ENCODE data around the gene EIF5A.

Gene EIF5A

GRCh38 chr17:7323731-7324437 lies 16.5 kb downstream of the EIF5A start:
- peak; percentile 84 for TF ChIP-seq CTCF (IDR thresholded peaks at IDR 0.05)
- H3K4me1 ChIP-seq (ENCODE audit: control insufficient read depth in 1 of 2, insufficient read depth in 1 of 2, low read depth in 1 of 2, low read length in 1 of 2), result peaks cover 7 to 10% of the 10 kb centered on the region in 2 experiments
- H3K27me3 ChIP-seq, result no peaks in the 10 kb centered on the region
- H3K9me3 ChIP-seq, result no peaks in the 10 kb centered on the region
- peaks cover 51% of the 10 kb centered on the region for H3K36me3 ChIP-seq
- no peak overlapping the region for H3K4me3 ChIP-seq (ENCODE audit: low read depth in 1 of 2, low read length in 1 of 2)
- H3K27ac ChIP-seq, result no peak overlapping the region

- no peak overlapping the region for H3K4me3 ChIP-seq (ENCODE audit: low read depth in 1 of 2, low read length in 1 of 2)
- H3K9me3 ChIP-seq, result no peaks in the 10 kb centered on the region
- peaks cover 8 to 13% of the 10 kb centered on the region in 2 experiments for H3K4me1 ChIP-seq (ENCODE audit: control insufficient read depth in 1 of 2, insufficient read depth in 1 of 2, low read depth in 1 of 2, low read length in 1 of 2)
- H3K36me3 ChIP-seq, result peaks cover 49% of the 10 kb centered on the region
- no peaks in the 10 kb centered on the region for H3K27me3 ChIP-seq
- no peak for TF ChIP-seq CTCF (IDR thresholded peaks at IDR 0.05)
- no peak overlapping the region for H3K27ac ChIP-seq
Measured at GRCh38 chr17:7324438-7324779, 17.0 kb downstream of the EIF5A start.

GRCh38 chr17:7325031-7325528 lies 17.7 kb downstream of the EIF5A start:
- Histone ChIP-seq H3K36me3 (peaks cover 48% of the 10 kb centered on the region), H3K27me3 (no peaks in the 10 kb centered on the region), H3K4me3 (ENCODE audit: low read depth in 1 of 2, low read length in 1 of 2) (no peak overlapping the region), H3K4me1 (ENCODE audit: control insufficient read depth in 1 of 2, insufficient read depth in 1 of 2, low read depth in 1 of 2, low read length in 1 of 2) (peaks cover 8 to 14% of the 10 kb centered on the region in 2 experiments), H3K9me3 (no peaks in the 10 kb centered on the region), H3K27ac (no peak overlapping the region)
- no peak for TF ChIP-seq CTCF (IDR thresholded peaks at IDR 0.05)

GRCh38 chr17:7326186-7326585 lies 18.8 kb downstream of the EIF5A start:
- Histone ChIP-seq H3K27me3 (no peaks in the 10 kb centered on the region), H3K36me3 (peaks cover 37% of the 10 kb centered on the region)
- no peak for TF ChIP-seq CTCF (IDR thresholded peaks at IDR 0.05)

GRCh38 chr17:7327056-7327455 lies 19.6 kb downstream of the EIF5A start:
- H3K4me1 ChIP-seq (ENCODE audit: control insufficient read depth in 1 of 2, insufficient read depth in 1 of 2, low read depth in 1 of 2, low read length in 1 of 2), result peaks cover 19 to 20% of the 10 kb centered on the region in 2 experiments
- H3K4me3 ChIP-seq (ENCODE audit: low read depth in 1 of 2, low read length in 1 of 2), result no peak overlapping the region
- no peaks in the 10 kb centered on the region for H3K9me3 ChIP-seq
- no peaks in the 10 kb centered on the region for H3K27me3 ChIP-seq
- H3K27ac ChIP-seq, result no peak overlapping the region
- TF ChIP-seq CTCF (IDR thresholded peaks at IDR 0.05), result no peak
- H3K36me3 ChIP-seq, result peaks cover 28% of the 10 kb centered on the region

More at GRCh38 chr17:7326186-7326585, 18.8 kb downstream of the EIF5A start:
- Histone ChIP-seq H3K4me1 (ENCODE audit: control insufficient read depth in 1 of 2, insufficient read depth in 1 of 2, low read depth in 1 of 2, low read length in 1 of 2) (peaks cover 14 to 20% of the 10 kb centered on the region in 2 experiments), H3K9me3 (no peaks in the 10 kb centered on the region), H3K27ac (no peak overlapping the region), H3K4me3 (ENCODE audit: low read depth in 1 of 2, low read length in 1 of 2) (no peak overlapping the region)
